HT1080 (cell line): ENCODE results near the gene ANGEL2. TPM values are rescaled to one million over a fixed set of nuclear protein-coding genes. Genes with fewer than 3 reads are reported as not detected.
"Not testable (repeated sequence)": the region's sequence is repeated elsewhere in the genome, so short reads cannot be mapped to it uniquely, and the experiment has no call there.

Experiments
- DNase-seq: peaks from one replicate; pipeline ENCODE4 v3.0.0-alpha.2; 2015; ENCODE audit warnings: low read depth
- polyA plus RNA-seq, 2 experiments: library from polyadenylated mRNA; depleted of rRNA; stranded (reverse); fragments of >200 nt; gene quantifications; 2 replicates each; pipeline ENCODE4 v1.2.3, GENCODE V29; 2015
- total RNA-seq: library from RNA; depleted of rRNA; stranded (reverse); fragments of >200 nt; shearing (Covaris generic); gene quantifications from 2 replicates; pipeline ENCODE4 v1.2.3, GENCODE V29; 2014; rRNA removed

ANGEL2 gene
- 52.8 and 55.3 TPM in 2 replicates for total RNA-seq
- polyA plus RNA-seq (2015; cell fraction: cytosol; rRNA removed) = 29.6 and 31.3 TPM in 2 replicates
- polyA plus RNA-seq (2015; cell fraction: nucleus; rRNA removed) = 65.7 and 81.2 TPM in 2 replicates

DNA sequence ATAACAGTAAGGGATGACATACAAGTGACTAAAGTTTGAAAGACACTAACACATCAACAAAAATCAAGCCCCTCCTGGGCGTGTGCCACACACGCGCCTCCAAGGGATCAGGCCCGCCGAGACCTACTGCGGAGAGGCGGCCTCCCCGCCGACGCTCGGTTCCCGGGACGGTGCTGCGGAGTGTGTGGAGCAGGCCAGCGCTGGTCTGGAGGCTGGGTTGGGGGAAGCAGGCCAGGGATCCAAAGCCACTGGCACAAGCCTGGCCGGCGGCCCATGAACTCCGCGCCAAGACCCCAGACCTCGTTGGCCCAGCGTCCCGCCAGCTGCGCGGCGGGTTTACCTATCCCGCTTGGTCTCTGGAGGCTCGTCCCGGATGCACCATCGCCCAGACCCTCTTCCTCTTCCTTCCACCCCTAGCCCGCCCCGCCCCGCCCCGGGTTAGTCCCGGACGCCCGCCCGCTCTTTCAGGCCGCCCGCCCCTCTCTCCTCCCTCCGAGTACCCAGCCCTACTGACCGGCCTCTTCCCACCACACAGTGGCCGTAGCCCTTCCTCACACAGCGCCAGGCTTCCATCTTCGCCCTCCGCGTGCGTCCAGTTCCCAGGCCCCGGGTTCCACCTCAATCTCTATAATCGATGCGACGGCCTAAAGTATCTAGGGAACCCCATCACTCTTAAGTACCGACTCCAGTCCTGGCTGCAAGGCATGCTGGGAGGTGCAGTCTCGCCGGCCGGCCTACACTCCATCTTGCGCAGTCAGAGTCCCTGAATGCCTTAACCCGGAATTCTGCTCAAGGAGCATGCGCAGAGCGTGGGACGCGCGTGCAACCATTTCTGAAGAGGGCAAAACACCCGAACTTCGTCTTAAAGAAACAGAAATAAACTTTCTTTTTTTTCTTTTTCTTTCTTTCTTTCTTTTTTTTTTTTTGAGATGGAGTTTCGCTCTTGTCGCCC lies at the start of gene ANGEL2:
Gene ANGEL2 (minus strand): TSS at position 769 of the 952 bp plus-strand sequence. CDS start 196 bp downstream, at position 573.
- DNase-seq = peak; percentile 94

- no peak for DNase-seq
Observed at GRCh38 chr1:213061263-213061662, 45.6 kb upstream of the ANGEL2 start.

DNA sequence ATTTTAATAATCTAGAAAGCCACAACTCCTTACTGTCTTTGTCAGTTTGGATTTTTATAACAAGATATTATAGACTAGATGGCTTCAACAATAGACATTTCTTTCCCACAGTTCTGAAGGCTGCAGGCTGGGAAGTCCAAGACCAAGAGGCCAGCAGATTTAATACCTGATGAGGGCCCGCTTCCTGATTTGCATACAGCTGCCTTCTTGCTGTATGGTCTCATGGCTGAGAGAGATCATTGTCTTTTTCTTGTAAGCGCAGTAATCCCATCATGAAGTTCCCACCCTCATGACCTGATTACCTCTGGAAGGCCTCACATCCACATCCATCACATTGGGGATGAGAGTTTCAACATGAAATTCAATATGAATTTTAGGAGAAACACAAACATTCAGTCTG lies 45.2 kb upstream of the ANGEL2 start:
- no peak for DNase-seq

- no peak for DNase-seq
Observed at GRCh38 chr1:213057264-213058059, 41.8 kb upstream of the ANGEL2 start.

DNA sequence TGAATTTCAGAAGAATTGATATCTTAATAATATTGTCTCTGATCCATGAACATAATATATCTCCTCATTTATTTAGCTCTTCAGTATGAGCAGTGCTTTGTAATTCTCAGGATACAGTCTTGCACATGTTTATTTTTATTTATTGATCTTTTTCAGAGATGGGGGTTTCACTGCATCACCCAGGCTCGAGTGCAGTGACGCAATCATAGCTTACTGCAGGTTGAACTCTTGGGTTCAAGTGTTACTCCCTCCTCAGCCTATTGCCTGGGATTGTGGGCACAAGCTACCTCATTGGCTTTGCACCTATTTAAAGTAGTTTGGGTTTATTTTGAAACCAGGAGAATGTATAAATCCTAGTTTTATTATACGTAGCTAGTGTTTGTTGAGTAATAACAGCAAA lies 40.1 kb upstream of the ANGEL2 start:
- no peak for DNase-seq

GRCh38 chr1:213054733-213055591 lies 39.3 kb upstream of the ANGEL2 start:
- DNase-seq = no peak

- DNase-seq = no peak
Observed at GRCh38 chr1:213054142-213054541, 38.5 kb upstream of the ANGEL2 start.

- no peak for DNase-seq
Observed at GRCh38 chr1:213053455-213053854, 37.8 kb upstream of the ANGEL2 start.

GRCh38 chr1:213051881-213052202 lies 36.2 kb upstream of the ANGEL2 start:
- no peak for DNase-seq

- peak; percentile 83 for DNase-seq
Observed at GRCh38 chr1:213051127-213051880, 35.6 kb upstream of the ANGEL2 start, which contains the start of gene RPS6KC1. TSS of gene RPS6KC1 (plus strand) at chr1:213051241. CDS start at chr1:213051405, 164 bp downstream.

GRCh38 chr1:213050745-213051126 lies 35.1 kb upstream of the ANGEL2 start:
- no peak for DNase-seq

DNA sequence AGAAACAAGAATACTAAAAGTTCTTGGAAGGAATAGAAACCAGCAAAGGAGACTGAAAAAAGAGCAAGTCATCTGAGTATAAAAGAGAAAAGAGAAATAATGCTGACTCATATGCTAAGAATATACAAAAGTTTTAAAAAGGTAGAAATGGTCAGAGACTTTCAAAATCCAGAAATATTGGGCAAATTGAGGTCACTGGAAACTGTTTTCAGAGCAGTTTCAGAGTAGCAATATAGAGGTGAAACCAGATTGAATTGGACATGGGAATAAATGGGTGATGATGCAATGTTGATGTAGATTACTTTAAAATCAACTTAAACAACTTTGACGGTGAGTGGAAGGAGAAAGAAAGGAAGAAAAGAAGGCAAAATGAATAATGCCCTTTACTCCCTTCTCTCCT lies 33.6 kb upstream of the ANGEL2 start:
- DNase-seq = no peak

GRCh38 chr1:213045321-213046226 lies 29.9 kb upstream of the ANGEL2 start:
- not testable (repeated sequence) for DNase-seq

DNA sequence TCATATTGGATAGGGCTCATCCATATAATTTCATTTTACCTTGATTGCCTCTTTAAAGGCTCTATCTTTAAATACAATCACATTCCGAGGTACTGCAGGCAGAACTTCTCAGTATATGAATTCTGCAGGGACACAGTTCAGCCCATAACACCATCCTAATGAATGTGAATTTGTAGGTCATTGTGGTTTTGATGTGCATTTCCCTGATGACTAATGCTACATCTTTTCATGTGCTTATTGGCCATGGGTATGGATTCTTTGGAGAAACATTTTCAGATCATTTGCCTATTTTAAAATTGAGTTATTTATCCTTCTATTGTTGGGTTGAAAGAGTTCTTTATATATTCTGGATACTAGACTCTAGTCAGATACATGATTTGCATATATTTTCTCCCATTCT lies 25.8 kb upstream of the ANGEL2 start:
- peak; percentile 71 for DNase-seq

DNA sequence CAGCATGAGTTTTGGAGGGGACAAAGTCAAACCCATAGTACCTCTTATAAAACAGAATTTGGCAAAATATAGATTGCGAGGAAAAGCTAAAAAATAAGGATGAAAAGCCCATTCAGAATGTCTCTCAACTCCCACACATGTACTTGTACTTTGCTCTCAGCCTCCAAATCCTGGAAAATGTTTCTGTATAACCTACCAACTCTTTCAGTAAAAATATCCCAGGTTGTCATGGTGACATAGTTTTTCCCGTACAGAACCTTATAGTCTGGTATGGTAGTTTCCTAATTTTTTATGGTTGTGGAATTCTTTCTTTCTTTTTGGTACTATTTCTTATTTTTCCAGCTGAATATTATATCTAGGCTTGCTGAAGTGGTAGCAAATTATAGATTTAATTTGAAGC lies 19.9 kb upstream of the ANGEL2 start:
- DNase-seq = no peak

DNA sequence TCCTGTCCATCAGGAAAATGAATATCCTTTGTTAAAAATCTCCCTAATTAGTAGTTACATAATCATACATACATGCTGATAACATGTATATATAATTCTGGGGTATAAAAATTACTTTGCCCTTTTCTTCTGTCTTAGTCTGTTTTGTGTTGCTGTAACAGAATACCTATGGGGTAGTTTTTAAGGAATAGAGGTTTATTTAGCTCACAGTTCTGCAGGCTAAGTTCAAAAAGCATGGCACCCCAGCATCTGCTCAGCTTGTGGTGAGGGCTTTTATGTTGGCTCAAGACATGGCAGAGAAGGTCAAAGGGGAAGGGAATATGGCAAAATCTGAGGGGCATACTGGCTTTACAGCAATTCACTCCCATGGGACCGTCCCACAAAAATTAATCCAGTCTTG lies 19.0 kb upstream of the ANGEL2 start:
- DNase-seq = no peak

- DNase-seq = no peak
Observed at GRCh38 chr1:213032651-213033050, 17.0 kb upstream of the ANGEL2 start.

- not testable (repeated sequence) for DNase-seq
Observed at GRCh38 chr1:213027024-213027423, 11.4 kb upstream of the ANGEL2 start.

DNA sequence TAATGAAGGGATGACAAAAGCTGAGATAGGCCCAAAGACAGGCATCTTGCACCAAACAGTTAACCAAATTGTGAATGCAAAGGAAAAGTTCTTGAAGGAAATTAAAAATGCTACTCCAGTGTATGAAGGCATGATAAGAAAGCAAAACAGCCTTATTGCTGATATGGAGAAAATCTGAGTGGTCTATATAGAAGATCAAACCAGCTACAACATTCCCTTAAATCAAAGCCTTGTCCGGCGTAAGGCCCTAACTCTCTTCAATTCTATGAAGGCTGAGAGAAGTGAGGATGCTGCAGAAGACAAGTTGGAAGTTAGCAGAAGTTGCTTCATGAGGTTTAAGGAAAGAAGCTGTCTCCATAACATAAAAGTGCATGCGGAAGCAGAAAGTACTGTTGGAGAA lies 4.3 kb upstream of the ANGEL2 start:
- DNase-seq = no peak
